GM21737 (cell line): ENCODE measurements around the gene TSGA10.
"Not testable (repeated sequence)": the region's sequence is repeated elsewhere in the genome, so short reads cannot be mapped to it uniquely, and the experiment has no call there.

Source experiments
- ATAC-seq: cut with Tn5 transposase; IDR thresholded peaks from one replicate; pipeline ENCODE4 v1.9.1; 2021; ENCODE audit warnings: mild to moderate bottlenecking, moderate library complexity; ENCODE audit not compliant: unreplicated experiment

TSGA10 gene

GRCh38 chr2:99156891-99157290 lies 2.1 kb upstream of the TSGA10 start:
- ATAC-seq = no peak

- ATAC-seq = no peak
Measured at GRCh38 chr2:99153921-99154604, 679 bp downstream of the TSGA10 start.

- no peak for ATAC-seq
Measured at GRCh38 chr2:99152199-99152895, 2.4 kb downstream of the TSGA10 start.

- ATAC-seq = no peak
Measured at GRCh38 chr2:99150706-99151105, 4.0 kb downstream of the TSGA10 start.

- peak; percentile 90 for ATAC-seq
Measured at GRCh38 chr2:99141110-99142108, 13.3 kb downstream of the TSGA10 start, which contains the start of gene C2orf15. Gene C2orf15 (plus strand): TSS chr2:99141707. CDS start chr2:99150559, 8,852 bp downstream.

GRCh38 chr2:99140860-99141109 lies 14.0 kb downstream of the TSGA10 start:
- ATAC-seq = peak; percentile 31

GRCh38 chr2:99140056-99140859 lies 14.5 kb downstream of the TSGA10 start:
- no peak for ATAC-seq

GRCh38 chr2:99139003-99139402 lies 15.7 kb downstream of the TSGA10 start:
- ATAC-seq = no peak

GRCh38 chr2:99135044-99135556 lies 19.6 kb downstream of the TSGA10 start:
- ATAC-seq = not testable (repeated sequence)

GRCh38 chr2:99127981-99128380 lies 26.8 kb downstream of the TSGA10 start:
- ATAC-seq = no peak

GRCh38 chr2:99112617-99113016 lies 42.1 kb downstream of the TSGA10 start:
- no peak for ATAC-seq

GRCh38 chr2:99111945-99112344 lies 42.8 kb downstream of the TSGA10 start:
- no peak for ATAC-seq

- ATAC-seq = no peak
Measured at GRCh38 chr2:99111236-99111635, 43.5 kb downstream of the TSGA10 start.

GRCh38 chr2:99106913-99107312 lies 47.8 kb downstream of the TSGA10 start:
- ATAC-seq = no peak

GRCh38 chr2:99104006-99104405 lies 50.7 kb downstream of the TSGA10 start:
- ATAC-seq = no peak

- ATAC-seq = no peak
Measured at GRCh38 chr2:99101697-99102096, 53.0 kb downstream of the TSGA10 start.

- ATAC-seq = no peak
Measured at GRCh38 chr2:99096728-99097127, 58.0 kb downstream of the TSGA10 start.

- ATAC-seq = no peak
Measured at GRCh38 chr2:99088017-99088416, 66.7 kb downstream of the TSGA10 start.

- ATAC-seq = no peak
Measured at GRCh38 chr2:99086385-99086784, 68.4 kb downstream of the TSGA10 start.

GRCh38 chr2:99085421-99085820 lies 69.3 kb downstream of the TSGA10 start:
- ATAC-seq = no peak
